CD4-positive, alpha-beta T cell treated with Interleukin-1 beta for 1 hour (primary cell): Measurements from ENCODE around the gene UXS1.

Experiments used
- DNase-seq, 2 donors: peaks; one replicate each; pipeline ENCODE4 v3.0.0-alpha.2; 2020 to 2022

UXS1 gene

DNA sequence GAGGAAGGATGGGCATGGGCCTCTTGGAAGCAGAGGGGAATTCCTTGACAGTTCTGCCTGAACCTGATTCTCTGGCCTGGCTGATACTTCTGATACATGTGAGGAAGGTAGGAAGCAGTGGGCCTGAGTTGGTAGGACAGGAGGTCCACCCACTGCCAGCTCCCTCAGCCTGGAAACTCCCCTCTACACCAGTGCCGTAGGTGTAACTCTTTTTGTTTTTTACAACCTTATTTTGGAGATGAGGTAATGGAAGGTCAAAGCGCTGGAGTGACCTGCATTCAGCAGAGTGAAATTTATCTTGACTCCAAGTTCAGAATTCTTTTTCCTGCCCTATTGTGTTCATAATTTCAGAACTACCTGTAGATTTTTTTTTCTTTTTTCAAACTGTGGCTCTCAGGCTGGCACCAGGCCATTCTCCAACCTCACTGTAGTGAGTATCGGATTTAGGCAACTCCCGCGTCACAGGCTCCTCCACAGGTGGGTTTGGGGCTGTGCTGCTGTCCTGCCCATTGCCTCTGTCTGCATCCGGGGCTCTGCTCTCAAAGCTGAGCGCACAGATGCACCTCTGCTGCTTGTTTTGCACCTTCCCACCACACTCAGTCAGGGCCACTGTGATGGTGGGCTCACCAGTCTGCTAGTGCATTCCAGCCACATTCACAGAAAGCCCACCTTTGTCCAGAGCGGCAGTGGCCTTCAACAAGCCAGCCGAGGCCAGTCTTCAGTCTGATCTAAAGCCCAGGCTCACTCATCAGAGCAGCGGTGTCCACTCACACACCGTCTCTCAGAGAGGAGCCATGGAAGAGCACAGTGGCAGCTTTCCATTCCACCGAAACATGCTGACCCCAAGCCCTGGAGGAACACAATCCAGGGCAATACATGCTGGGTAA, 87.2 kb downstream of the UXS1 start:
- DNase-seq, result no peak

DNA sequence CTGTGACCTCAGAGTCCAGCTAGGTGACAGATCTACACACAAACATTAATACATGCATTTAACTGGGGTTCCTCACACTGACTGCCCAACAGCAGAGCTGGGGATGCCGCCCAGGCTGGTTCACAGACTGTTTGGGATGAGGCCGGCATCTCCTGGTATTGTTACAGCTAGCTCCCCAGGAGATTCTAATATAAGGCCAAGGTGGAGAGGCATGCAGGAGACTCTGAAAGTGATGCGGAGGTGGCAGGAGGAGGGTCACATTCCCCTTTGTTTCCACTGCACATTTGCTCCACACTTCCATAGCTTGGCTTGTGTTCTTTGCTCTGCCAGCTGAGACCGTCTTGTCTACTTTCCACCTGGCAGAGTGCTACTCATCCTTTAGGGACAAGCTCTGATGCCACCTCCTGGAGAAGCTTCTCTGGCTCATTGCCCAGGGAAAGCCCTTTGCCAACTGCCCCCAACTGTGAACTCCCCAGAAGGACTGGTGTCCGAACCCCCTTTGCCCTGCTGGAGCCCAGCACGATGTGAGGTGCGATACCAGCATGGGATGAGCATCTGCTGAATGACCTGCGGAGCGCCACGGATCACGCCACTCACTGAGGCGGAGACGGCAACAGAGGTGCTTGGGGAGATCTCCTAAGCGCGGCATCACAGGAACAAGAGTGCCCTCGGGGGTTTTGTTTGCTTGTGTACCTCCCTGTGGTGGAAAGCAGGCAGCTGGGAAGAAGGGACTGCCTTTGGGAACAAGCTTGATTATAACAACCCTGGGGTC, 88.8 kb downstream of the UXS1 start:
- no peak for DNase-seq

DNA sequence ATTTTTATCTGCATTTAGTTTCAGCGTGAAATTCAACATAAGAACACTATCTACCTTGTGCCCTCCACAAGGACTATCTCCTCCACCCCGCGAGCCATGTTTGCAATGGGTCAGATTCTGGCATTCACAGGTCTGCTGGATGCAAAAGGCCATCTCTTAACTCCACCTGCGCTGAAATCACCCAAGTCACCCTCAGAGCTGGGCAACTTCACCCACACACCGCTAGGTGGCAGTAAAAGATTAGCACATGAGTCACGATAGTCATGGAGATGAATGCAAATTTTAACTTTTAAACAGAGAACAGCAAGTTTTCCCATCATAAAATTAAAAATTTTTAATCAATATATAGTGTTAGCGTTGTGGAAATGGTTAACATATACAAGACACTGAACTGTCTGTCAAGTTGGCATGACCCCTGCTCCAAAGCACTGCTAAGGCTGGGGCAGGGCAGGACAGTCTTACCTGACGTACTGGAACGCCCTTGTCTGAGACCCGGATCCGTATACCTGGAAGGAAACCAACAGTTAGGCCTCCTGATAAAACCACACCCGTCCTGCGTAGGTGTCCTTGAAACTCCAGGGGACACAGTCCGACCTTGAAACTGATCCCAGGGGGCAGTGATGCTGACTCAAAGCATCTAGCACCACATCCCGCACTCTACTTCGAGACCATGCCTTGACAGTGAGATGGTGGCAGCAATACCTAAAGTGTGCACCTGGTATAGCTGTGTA, 89.6 kb downstream of the UXS1 start:
- peak; percentile 65 to 81 for DNase-seq

DNA sequence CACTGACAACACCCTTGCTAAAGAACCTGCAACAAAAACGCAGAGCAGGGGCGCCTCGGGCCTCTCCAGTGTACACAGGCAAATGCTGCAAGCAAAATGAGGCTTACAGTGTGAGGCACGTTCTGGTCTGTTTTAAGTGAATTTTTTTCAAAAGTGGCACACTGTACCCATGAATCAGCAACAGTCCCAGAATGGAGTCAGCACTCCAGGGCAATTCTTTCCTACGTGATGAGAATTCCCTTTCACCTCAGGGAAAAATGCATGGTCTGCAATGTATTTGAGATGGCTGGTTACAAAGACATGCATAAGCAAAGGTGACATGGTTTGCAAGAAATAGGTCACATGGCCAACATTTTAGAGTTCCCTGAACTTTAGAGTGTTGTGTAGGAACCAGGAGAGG, 94.4 kb downstream of the UXS1 start:
- no peak for DNase-seq

DNA sequence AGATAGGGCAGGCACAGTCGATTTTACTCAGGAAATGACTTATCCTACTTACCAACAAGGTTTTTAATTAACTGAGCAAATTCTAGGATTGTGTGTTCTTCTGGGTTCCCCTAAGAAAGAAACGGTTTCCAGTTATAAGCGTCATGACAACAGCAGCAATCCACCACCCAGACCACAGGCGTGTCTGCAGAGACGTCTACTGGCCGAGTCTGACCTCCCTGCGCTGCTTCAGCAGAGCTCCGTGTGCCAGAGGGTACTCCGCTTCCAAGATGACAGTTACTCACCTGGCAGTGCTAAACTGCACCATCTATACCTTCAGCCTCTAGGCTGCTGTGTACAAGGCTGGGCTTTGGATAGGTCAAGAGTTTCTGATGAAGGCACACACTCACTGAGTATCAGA, 95.4 kb downstream of the UXS1 start:
- no peak for DNase-seq

DNA sequence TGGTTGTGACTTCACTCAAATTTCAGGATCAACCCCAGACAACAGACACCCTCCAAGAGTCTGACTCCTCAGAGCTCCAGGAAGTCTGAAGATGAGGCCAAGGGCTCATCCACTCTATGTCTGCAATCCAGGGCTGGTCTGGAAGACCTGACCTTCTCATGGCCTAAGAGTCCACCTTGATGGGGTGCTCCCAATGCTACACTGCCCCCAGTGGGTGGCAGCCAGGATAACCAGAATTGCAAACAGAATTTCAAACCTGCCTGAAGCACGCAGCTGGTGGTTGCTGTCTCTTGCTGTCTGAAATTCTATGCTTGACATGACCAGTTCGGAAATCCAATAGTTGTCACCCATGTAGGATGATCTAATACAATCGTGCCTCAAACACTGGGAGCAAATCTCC, 96.0 kb downstream of the UXS1 start:
- peak in 1 of 2 donors; percentile 34 for DNase-seq

DNA sequence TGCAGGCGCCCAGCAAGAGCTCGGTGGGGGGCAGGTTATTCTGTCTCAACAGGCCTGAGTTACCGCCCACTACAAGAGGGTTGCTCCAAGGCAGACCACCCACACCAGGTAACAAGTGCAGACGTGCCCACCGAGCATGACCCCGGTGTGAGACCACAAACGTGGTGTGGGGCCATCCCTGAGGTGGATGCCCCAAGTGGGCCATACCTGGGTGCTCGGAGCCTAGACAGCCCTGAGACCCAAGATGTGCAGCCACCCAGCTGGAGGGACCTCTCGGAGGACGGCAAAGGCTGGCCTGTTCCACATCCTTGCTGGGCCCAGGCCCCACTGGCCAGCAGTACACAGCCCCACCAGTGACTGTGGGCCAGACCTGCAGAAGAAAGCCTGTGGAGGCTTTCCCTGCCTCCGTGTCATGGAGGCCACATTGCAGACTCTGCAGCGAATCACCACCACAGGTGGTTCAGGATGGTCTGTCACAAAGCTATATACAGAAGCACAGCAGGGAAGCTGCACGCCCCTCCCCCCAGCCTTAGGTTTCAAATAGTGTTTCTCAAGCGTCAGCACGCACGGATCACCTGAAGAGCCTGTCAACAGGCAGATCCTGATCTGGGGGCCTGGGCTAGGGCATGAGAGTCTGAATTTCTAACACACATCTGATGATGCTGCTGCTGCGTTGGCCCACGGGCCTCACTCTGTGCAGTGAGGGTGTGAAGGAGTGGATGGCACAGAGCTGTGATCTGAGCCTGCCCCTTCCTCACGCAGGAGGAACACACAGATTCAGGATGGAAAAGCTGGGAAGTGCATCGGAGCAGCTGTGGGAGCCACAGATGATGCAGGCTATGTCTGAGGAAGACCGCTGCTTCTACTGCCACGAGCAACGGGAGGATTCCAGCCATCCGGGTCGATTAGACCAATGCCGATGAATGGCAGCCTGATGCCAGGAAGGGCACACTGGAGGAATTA, 96.8 kb downstream of the UXS1 start:
- DNase-seq, result peak in 1 of 2 donors; percentile 34

DNA sequence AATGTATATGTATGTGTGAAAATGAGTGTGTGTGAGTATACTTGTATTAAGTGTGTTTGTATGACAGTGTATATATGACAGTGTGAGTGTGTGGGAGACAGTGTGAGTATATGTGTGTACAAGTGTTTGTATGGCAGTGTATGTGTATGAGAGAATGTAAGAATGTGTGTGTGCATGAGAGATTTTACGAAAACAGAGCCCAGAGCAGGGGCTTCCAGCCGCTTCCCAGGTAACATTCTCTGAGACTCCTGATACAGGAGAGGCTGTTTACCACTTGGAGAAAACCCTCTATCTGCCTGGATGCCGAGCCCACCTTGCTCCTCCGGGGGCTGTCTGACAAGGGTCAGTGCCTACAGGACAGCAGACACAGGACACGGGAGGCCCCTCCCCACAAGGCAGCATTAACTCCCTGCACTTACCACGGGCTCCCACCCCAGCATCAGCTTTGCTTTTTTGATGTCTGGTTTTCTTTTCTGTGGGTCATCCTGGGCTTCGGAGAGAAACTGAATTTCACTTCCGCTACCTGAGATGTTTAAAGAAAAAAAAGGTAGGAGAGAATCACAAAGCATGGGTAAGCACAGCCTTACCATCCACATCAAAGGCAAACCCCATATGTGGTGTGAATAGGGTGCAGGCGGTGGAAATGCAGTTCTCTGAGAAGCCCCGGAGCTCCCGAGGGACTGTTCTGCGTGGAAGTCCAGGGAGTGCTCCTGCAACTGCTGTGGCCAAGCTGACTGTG, 97.6 kb downstream of the UXS1 start:
- DNase-seq, result peak; percentile 22 to 47

DNA sequence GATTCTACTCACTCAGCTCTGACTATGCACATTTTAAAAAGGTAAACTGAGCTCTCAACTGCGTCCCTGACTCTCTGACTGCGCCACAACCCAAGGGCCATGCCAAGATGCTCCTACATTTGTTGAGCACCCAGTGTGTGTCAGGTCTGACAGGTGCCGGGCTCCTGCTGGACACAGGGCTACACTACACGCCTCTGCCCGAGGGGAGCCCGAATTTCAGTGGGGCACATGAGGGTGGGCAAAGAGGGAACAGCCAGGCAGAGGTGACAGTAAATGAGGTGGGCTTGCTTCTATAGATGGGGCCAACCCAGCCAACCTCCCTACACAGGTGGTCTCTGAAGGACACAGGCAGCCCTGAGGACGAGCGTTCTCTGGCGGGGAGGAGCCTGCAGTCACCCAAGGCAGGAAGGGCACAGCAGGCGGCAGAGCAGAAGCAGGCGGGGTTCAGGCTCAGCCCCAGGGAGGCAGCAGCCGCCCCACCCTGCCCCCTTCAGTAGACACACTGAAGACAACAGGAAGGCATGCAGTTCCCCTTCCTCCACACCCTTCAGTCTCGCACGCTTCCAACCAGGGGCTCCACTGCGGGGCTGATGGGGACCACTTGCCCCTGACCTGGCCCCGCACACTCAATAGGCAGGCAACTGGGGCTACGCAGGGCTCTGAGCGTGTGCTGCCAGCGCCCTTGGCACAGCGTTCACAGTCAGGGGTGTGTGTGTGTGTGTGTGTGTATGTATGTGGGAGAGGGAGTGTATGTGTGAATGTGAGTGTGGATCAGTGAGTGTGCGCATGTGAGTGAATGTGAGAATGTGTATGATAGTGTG, 98.4 kb downstream of the UXS1 start:
- DNase-seq, result peak; percentile 83 to 84

DNA sequence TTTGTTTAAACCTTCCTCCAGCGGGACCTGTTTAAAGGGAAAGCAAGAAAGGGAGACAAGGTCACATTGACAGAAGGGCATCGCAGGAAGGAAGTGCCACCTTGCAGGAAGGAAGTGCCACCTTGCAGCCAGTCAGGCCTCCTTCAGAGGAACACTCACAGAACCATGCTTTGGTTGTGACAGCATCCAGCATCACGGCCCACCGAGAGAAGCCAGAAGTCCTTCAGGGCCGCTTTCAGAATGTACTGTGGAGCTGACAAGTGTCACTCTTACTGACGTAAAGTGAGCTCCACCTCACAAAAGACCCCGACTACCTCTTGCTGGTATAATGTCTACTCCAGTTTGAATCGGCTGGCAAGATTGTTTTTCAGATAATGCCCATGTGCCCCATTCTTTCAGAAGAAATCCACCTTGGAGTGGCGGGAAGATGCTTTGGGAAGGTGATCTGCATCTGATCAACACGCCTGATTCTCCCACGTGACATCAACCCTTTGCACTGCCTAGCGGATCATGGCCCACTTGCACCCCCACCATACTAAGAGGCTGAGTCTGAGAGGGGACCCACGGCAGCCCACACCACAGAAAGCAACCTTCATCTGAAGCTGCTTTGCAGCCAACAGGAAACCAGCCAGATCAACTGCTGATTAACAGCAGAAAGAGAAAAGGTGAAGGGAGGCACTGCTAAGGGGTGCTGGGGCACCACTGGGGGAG, 99.8 kb downstream of the UXS1 start:
- DNase-seq, result peak; percentile 73 to 78

DNA sequence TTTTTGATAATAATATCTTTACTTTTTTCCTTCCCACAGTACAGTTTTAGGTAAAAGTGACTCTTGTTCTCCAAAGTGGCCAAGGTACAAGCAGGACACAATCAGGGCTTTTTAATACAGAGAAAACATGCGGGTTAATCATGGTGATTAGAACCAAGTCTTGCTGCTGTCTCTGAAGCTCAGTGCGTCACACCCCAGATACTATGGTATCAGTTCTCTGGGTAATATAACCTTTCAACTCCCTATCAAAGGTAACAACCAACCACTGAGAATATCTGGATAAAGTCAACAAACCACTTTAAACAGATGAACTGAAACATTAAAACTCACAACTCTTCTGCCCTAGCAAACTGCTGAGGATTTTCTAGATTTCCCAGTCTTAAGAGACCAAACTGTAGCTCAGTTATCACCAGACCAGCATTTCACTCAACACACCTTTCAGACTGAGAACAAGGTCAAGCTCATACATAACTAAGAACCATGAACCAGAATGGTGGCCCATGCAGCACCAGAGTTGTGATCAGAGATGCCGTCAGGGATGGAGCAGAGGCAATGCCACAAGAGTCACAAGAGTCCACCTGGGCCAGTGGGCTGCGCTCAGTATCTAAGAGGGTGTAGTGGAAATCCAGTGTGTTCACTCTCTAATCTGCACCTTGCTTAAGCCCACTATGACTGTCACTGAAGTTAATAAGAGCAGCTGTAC, 103.0 kb downstream of the UXS1 start:
- DNase-seq, result no peak

DNA sequence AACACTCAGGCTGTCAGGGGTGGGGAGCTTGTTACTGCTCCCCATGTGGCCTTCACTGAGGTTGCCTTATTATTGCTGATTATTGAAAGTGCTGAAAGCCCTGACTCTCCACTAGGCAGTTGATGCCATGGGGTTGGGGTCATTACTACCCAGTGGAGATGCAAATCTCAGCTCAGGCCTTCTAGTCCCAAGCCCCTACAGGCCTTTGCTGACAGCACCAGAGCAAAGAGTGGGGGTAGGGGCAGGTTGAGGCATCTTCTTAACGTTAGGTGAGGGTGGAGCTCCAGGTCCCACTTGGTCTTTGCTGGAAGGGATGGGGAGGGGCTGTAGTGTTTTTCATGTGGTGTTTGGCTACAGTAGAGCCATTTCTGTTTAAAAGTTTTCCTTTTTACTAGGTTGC, 104.5 kb downstream of the UXS1 start:
- no peak for DNase-seq

DNA sequence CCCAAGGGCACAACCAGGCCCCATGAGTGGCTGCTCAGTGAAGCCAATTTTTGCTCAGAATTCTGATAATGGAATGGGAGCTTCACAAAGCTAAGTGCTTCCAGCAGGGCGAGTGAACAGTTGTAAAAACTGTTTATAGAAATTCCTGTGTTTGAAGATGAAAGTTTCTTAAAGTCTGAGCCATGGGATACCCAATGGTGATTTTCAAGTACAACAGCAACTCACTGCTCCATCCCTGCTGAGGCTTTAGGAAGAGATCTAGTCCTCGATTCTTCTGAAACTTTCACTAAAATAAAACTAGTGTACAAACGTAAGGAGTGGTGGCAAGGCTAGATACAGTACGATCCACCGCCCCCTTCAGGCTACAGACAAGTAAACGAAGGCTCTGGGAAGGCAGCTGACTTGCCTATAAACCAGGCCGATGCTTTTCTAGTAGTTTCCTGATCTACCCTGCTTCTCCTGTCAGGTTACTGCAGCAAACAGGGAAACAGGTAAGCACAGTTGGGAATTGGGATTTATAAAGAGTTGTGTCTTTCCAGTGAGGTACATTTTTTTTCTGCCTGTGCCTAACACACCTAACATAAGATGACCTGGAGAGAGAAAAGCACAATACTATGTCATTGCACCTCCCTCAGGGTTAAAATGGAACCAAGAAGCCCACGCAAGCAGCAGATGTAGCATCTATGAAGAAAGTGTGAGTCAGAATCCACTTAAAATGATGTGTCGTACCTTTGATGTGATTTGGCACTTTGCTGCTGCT, 108.7 kb downstream of the UXS1 start:
- peak; percentile 64 to 73 for DNase-seq

DNA sequence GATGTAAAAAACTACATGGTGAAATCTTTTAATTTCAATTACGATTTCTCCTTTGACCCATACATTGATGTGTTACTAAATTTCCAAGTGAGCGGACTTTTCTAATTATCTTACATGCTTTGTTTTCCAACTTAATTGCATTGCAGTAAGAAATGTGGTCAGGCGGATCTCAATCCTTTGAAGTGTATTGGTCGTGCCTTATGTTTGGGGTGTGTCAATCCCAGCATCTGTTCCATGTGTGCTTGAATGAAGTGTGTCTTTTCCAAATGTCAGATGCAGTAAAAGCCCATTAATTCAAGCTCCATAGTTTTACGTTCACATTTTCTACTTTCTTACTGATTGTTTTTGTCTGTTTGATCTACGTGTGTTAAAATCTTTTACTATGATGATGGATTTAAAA, 113.1 kb downstream of the UXS1 start:
- DNase-seq, result no peak

DNA sequence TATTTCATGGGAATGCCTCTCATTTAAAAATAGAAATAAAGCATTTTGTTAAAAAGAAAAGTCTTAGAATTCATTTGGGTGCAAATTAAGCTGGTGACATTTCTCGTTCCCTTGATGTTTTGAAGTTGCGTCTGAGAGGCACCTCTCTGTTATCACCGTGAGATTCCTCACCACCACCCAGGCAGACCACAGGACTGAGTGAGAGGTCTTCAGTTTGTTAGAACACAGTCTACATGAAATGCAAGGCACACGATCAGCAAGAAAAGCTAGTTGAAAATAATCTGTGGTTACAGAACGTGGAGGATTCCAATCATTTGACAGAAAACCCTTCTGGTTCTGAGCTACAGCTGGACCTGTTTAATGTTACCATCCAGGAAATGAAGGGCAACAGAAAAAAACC, 116.0 kb downstream of the UXS1 start:
- no peak for DNase-seq

DNA sequence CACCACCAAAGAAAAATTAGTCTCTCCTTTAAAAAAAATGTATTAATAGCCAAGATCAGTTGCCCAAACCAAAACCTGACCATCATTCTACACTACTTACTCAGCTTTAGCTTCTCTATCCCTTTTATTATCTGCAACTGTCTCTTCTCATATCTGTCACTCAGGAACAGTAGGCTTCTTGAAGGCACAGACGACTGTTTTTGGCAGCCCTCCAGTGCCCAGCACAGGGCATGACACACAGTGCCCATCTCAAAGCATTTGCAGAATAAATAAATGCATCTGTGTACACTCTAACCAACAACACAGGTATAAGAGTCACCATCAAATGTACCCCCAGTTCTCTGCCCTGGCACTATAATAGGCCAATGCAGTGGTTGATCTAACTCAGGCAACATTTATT, 117.2 kb downstream of the UXS1 start:
- no peak for DNase-seq

DNA sequence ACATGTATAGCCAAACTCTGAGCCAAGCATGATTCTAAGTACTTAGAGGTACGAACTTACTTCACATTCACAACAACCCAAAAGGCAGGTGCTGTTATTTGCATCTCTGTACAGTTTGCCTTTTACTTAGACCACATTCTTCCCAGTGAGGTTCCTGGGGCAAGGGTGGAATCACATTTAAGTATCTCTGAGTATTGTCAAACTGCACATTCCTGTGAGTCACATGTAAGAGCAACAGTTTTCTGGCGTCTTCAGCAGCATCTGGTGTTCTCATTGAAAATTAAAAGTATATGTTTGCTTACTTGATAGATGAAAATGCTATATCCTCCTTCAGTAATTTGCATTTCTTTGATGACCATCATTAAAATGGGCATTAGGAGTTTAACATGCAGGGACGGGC, 119.1 kb downstream of the UXS1 start:
- no peak for DNase-seq

DNA sequence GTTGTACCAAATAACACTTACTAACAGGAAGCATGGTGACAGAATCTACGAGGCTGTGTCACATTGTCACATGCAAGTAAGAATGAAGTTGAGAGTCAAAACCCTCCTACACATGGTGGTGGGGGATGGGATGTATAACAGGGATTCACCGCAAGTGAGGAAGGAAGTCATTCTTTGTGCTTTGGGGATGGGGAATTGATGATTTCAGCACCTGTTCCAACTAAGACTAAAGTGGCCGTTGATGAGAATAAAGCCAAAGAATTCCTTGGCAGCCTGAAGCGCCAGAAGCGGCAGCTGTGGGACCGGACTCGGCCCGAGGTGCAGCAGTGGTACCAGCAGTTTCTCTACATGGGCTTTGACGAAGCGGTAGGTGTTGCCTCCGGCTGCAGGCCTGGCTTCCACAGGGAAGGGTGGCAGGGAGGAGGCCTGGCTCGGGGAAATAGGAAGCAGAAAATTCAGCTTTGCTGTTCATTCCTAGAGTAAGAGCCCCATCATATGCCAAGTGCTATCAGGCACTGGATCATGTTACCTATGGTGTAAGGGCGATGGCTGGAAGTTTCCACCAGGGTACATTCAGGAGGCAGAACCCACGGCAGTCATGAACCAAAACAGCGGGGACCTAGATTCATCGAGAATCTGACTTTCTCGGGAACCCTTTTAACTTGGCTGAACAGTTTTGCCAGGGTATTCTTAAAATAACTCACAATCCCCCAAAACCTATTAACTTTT, 120.3 kb downstream of the UXS1 start:
- DNase-seq, result no peak
